ENCODE data around the gene OXGR1.

OXGR1 gene

GRCh38 chr13:97004096-97004876 lies 10.0 kb upstream of the OXGR1 start:
- H3K4me3 ChIP-seq (ENCODE audit: low read depth, low read length), result no peak overlapping the region
- TF ChIP-seq, protein P1, sequence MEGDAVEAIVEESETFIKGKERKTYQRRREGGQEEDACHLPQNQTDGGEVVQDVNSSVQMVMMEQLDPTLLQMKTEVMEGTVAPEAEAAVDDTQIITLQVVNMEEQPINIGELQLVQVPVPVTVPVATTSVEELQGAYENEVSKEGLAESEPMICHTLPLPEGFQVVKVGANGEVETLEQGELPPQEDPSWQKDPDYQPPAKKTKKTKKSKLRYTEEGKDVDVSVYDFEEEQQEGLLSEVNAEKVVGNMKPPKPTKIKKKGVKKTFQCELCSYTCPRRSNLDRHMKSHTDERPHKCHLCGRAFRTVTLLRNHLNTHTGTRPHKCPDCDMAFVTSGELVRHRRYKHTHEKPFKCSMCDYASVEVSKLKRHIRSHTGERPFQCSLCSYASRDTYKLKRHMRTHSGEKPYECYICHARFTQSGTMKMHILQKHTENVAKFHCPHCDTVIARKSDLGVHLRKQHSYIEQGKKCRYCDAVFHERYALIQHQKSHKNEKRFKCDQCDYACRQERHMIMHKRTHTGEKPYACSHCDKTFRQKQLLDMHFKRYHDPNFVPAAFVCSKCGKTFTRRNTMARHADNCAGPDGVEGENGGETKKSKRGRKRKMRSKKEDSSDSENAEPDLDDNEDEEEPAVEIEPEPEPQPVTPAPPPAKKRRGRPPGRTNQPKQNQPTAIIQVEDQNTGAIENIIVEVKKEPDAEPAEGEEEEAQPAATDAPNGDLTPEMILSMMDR (IDR thresholded peaks at IDR 0.05; ENCODE audit: borderline replicate concordance, insufficient read depth, low read depth, low read length), result no peak

GRCh38 chr13:97003071-97003470 lies 8.8 kb upstream of the OXGR1 start:
- H3K4me3 ChIP-seq (ENCODE audit: low read depth, low read length), result no peak overlapping the region
- TF ChIP-seq, protein P1 (IDR thresholded peaks at IDR 0.05; ENCODE audit: borderline replicate concordance, insufficient read depth, low read depth, low read length), result no peak

DNA sequence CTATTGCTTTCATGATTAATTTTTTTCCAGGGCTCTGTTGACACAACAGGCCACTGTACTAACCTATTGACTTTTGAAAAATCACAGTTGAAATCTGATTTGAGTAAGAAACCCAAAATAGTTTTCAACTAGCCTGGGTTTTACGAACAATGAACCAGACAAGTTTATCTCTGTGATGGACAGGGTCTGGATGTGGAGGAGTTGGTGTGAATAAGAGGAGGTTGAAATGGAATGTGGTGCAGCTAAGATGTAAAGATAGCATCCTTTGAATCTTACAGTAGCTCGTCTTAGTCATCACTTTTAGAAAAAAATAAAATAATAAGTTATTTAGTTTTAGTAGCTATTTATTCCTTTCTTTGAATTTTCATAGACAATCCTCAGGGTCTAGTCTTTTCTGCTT lies 8.3 kb upstream of the OXGR1 start:
- no peak overlapping the region for H3K4me3 ChIP-seq (ENCODE audit: low read depth, low read length)
- TF ChIP-seq, protein P1 (IDR thresholded peaks at IDR 0.05; ENCODE audit: borderline replicate concordance, insufficient read depth, low read depth, low read length), result no peak

DNA sequence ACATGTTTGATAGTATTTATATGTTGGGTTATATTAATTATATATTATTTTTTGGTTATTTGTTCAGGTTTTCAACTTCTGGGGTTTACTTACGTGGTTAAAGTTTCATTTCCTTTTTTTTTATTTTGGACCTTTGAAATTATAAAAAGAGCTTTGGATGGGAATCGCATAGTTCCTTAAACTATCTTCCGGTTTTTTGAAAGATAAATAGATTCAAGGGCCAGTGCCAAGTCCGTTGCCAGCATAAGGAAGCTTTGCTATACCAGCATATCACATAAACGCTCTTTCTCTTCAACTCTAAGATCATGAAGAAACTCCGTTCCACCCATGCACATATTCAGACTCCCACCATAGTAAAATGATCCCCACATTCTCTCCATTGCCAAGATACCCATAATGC lies 7.4 kb upstream of the OXGR1 start:
- H3K4me3 ChIP-seq (ENCODE audit: low read depth, low read length), result no peak overlapping the region
- TF ChIP-seq, protein P1 (IDR thresholded peaks at IDR 0.05; ENCODE audit: borderline replicate concordance, insufficient read depth, low read depth, low read length), result no peak

- no peak overlapping the region for H3K4me3 ChIP-seq (ENCODE audit: low read depth, low read length)
- TF ChIP-seq, protein P1 (IDR thresholded peaks at IDR 0.05; ENCODE audit: borderline replicate concordance, insufficient read depth, low read depth, low read length), result no peak
These were observed 6.1 kb upstream of the OXGR1 start for GRCh38 chr13:97000295-97000925.

- no peak overlapping the region for H3K4me3 ChIP-seq (ENCODE audit: low read depth, low read length)
- TF ChIP-seq, protein P1 (IDR thresholded peaks at IDR 0.05; ENCODE audit: borderline replicate concordance, insufficient read depth, low read depth, low read length), result no peak
These were observed 4.8 kb upstream of the OXGR1 start for GRCh38 chr13:96999091-96999490.

DNA sequence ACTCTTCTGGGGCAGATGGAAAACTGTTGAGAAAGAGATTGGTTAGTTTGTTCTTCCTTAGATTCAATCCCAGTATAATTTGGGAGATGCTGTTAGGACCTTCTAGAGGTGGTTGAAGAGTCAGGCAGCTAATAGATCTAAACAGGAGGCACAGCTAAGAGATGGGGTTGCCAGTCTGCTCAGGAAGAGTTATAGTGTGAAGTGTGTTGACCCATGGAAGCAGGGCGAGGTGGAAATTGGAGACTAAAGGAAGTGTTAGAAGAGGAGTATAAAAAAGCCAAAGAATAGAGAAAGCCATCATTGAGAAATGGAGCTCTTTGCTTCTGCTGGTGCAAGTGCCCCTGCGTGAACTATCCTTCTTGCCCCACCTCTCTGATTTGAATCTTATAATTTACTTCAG lies 3.8 kb upstream of the OXGR1 start:
- H3K4me3 ChIP-seq (ENCODE audit: low read depth, low read length), result no peak overlapping the region
- TF ChIP-seq, protein P1 (IDR thresholded peaks at IDR 0.05; ENCODE audit: borderline replicate concordance, insufficient read depth, low read depth, low read length), result no peak

All from GM12875 (cell line).